Measurements from ENCODE around the gene TCP11L2. TPM values are rescaled to one million over a fixed set of nuclear protein-coding genes. Genes with fewer than 3 reads are reported as not detected.

The TCP11L2 gene
- total and polyA plus RNA-seq, 9 of the 15 experiments (the other 6 are each of a cell fraction or from before 2014, with no cell fraction given), result 0.39 to 4.5 (median 1.3) TPM

DNA sequence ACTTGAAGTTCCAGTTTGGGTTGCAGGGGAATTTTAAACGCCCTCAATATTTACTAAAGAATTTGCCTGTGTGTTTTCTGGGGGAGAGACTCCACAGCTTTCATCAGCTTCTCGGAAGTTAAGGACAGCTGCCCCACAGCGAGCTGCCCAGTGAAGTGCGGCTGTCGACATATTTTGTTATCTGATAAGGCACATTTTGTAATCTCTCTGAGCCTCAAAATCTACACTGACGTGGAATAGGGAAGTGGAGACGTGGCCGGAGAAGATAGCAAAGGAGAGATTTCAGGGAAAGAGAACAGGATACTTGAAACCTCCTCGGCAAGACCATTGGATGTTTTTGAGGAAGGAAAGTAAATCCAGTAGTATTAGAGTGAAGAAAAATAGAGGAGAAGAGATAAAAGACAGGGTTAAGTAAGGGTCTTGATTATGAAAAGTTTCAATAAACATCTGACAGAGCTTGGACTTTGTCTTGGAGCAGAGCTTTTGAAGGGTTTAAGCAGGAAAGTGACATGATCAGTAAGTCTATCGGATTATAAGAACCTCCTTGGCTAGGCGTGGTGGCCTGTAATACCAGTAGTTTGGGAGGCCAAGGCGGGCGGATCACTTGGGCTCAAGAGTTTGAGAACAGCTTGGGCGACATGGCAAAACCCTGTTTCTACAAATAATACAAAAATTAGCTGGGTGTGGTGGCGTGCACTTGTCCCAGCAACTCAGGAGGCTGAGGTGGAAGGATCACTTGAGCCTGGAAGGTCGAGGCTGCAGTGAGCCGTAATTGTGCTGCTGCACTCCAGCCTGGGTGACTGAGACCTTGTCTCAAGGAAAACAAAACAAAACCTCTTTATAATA lies 56.1 kb downstream of the TCP11L2 start (continued):
- TF ChIP-seq, protein P1, sequence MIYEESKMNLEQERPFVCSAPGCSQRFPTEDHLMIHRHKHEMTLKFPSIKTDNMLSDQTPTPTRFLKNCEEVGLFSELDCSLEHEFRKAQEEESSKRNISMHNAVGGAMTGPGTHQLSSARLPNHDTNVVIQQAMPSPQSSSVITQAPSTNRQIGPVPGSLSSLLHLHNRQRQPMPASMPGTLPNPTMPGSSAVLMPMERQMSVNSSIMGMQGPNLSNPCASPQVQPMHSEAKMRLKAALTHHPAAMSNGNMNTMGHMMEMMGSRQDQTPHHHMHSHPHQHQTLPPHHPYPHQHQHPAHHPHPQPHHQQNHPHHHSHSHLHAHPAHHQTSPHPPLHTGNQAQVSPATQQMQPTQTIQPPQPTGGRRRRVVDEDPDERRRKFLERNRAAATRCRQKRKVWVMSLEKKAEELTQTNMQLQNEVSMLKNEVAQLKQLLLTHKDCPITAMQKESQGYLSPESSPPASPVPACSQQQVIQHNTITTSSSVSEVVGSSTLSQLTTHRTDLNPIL (CRISPR knock-in tag; IDR thresholded peaks at IDR 0.05), result no peak
- TF ChIP-seq POLR2A (conservative IDR thresholded peaks at IDR 0.05) (no peak), ZNF830 (CRISPR knock-in tag; IDR thresholded peaks at IDR 0.05) (peak; percentile 42; the same call in 1 of the 2 replicates), XRCC3 (IDR thresholded peaks at IDR 0.05) (no peak), HDAC1 (IDR thresholded peaks at IDR 0.05) (peak in 1 of 2 experiments; percentile 65; a peak in 2 of 4 replicates), FOXJ2 (tag; IDR thresholded peaks at IDR 0.05) (no peak)
- TF ChIP-seq, protein P2, sequence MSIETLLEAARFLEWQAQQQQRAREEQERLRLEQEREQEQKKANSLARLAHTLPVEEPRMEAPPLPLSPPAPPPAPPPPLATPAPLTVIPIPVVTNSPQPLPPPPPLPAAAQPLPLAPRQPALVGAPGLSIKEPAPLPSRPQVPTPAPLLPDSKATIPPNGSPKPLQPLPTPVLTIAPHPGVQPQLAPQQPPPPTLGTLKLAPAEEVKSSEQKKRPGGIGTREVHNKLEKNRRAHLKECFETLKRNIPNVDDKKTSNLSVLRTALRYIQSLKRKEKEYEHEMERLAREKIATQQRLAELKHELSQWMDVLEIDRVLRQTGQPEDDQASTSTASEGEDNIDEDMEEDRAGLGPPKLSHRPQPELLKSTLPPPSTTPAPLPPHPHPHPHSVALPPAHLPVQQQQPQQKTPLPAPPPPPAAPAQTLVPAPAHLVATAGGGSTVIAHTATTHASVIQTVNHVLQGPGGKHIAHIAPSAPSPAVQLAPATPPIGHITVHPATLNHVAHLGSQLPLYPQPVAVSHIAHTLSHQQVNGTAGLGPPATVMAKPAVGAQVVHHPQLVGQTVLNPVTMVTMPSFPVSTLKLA (conservative IDR thresholded peaks at IDR 0.05), result no peak
- TF ChIP-seq, protein P3, sequence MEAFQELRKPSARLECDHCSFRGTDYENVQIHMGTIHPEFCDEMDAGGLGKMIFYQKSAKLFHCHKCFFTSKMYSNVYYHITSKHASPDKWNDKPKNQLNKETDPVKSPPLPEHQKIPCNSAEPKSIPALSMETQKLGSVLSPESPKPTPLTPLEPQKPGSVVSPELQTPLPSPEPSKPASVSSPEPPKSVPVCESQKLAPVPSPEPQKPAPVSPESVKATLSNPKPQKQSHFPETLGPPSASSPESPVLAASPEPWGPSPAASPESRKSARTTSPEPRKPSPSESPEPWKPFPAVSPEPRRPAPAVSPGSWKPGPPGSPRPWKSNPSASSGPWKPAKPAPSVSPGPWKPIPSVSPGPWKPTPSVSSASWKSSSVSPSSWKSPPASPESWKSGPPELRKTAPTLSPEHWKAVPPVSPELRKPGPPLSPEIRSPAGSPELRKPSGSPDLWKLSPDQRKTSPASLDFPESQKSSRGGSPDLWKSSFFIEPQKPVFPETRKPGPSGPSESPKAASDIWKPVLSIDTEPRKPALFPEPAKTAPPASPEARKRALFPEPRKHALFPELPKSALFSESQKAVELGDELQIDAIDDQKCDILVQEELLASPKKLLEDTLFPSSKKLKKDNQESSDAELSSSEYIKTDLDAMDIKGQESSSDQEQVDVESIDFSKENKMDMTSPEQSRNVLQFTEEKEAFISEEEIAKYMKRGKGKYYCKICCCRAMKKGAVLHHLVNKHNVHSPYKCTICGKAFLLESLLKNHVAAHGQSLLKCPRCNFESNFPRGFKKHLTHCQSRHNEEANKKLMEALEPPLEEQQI (IDR thresholded peaks at IDR 0.05), result peak; percentile 13; the same call in 1 of the 2 replicates
- TF ChIP-seq, protein P4, sequence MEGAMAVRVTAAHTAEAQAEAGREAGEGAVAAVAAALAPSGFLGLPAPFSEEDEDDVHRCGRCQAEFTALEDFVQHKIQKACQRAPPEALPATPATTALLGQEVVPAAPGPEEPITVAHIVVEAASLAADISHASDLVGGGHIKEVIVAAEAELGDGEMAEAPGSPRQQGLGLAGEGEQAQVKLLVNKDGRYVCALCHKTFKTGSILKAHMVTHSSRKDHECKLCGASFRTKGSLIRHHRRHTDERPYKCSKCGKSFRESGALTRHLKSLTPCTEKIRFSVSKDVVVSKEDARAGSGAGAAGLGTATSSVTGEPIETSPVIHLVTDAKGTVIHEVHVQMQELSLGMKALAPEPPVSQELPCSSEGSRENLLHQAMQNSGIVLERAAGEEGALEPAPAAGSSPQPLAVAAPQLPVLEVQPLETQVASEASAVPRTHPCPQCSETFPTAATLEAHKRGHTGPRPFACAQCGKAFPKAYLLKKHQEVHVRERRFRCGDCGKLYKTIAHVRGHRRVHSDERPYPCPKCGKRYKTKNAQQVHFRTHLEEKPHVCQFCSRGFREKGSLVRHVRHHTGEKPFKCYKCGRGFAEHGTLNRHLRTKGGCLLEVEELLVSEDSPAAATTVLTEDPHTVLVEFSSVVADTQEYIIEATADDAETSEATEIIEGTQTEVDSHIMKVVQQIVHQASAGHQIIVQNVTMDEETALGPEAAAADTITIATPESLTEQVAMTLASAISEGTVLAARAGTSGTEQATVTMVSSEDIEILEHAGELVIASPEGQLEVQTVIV (CRISPR knock-in tag; IDR thresholded peaks at IDR 0.05; ENCODE audit: borderline replicate concordance), result no peak
